H7 (cell line): ENCODE results near the gene WDR33. TPM values are rescaled to one million over a fixed set of nuclear protein-coding genes. Genes with fewer than 3 reads are reported as not detected.
"Not testable (repeated sequence)": the region's sequence is repeated elsewhere in the genome, so short reads cannot be mapped to it uniquely, and the experiment has no call there.

Experiments
- DNase-seq: peaks from one replicate; pipeline ENCODE4 v3.0.0; 2012
- H3K27me3 ChIP-seq: 2 replicates; pipeline ENCODE4 v1.6.0; 2011; ENCODE audit warnings: mild to moderate bottlenecking, low read length; ENCODE audit not compliant: control insufficient read depth, insufficient read depth
- H3K36me3 ChIP-seq: replicated peaks from 2 replicates; pipeline ENCODE4 v1.5.1; 2011; ENCODE audit warnings: low read length; ENCODE audit not compliant: control insufficient read depth, insufficient read depth
- H3K4me3 ChIP-seq: 2 replicates; pipeline ENCODE4 v1.5.1; 2011; ENCODE audit warnings: low read depth, mild to moderate bottlenecking, control low read depth, low read length, moderate library complexity; ENCODE audit not compliant: insufficient read depth
- total RNA-seq: library from RNA; depleted of rRNA; stranded (reverse); fragments of >200 nt; shearing (Covaris generic); gene quantifications from 2 replicates; pipeline ENCODE4 v1.2.3, GENCODE V29; 2014

WDR33 gene
- total RNA-seq, 1 experiment from 2014 or later, result 43.3 TPM

DNA sequence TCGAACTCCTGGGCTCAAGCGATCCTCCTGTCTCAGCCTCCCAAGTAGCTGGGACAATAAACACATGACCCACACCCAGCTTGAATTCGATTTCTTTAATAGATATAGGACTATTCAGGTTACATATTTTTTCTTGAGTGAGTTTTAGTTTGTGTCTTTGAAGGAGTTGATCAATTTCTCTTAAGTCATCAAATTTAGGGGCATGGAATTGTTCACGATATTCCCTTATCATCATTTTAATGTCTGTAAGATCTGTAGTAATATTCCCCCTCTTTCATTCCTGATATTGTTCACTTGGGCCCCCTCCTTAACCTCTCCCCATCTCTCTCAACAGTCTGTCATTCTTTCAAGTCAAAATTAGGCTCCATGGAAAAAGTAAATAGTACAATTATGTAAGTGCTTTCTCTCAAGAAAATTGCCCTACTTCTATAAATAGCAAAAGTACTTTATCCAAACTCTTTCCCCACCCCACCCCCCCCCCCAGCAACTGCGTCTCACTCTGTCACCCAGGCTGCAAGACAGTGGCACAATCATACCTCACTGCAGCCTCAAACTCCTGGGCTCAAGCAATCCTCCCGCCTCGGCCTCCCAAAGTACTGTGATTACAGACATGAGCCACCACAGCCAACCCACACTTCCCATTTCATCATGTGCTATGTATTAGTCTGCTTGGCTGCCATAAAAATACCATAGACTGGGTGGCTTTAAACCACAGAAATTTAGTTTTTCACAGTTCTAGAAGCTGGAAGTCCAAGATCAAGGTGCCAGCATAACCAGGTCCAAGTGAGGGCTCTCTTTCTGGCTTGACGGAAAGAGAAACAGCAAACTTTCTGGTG lies 20.1 kb downstream of the WDR33 start:
- Histone ChIP-seq H3K27me3 (no peaks in the 10 kb centered on the region), H3K4me3 (no peak overlapping the region), H3K36me3 (no peaks in the 10 kb centered on the region)
- no peak for DNase-seq

DNA sequence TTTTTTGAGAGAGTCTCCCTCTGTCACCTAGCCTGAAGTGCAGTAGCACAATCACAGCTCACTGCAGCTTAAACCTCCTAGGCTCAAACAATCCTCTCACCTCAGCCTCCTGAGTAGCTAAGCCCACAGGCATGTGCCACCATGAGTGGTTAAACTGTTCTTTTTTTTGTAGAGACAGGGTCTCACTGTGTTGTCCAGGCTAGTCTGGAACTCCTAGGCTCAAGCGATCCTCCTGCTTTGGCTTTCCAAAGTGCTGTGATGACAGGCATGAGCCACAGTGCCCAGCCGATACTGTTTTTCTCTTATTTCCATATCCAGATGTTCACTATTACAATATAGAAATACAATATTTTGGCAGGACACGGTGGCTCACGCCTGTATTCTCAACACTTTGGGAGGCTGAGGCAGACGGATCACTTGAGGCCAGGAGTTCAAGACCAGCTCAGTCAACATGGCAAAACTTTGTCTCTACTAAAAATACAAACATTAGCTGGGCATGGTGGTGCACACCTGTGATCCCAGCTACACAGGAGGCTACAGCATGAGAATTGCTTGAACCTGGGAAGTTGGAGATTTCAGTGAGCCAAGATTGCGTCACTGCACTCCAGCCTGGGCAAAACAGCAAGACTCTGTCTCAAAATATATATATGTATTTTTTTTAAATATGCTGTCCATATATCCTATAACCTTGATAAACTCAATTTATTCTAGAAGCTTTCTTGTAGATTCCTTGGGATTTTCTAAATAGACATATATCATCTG lies 24.7 kb downstream of the WDR33 start:
- no peak for DNase-seq
- H3K27me3 ChIP-seq, result no peaks in the 10 kb centered on the region
- no peak overlapping the region for H3K4me3 ChIP-seq
- no peaks in the 10 kb centered on the region for H3K36me3 ChIP-seq

DNA sequence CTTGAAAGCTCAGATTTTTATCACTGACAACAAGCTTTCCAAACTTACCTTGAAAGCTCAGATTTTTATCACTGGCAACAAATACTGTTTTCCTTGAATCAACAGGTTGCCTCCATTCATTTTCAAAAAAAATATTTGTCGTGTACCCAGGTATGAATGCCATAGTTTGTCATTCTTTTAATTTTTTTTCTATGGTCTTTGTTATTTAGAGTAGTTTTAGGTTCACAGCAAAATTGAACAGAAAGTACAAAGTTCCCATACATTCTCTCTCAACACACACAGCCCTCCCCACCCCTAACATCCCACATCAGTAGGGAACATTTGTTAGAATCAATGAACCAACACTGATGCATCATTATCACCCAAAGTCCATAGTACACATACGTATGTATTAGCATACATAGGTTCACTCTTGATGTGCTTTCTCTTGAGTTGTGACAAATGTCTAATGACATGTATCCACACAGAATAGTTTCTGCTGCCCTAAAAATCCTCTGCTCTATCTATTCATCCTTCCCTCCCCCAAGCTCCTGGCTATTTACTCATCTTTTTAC lies 25.9 kb downstream of the WDR33 start:
- H3K4me3 ChIP-seq, result no peak overlapping the region
- no peaks in the 10 kb centered on the region; the same call in 1 of the 2 replicates for H3K36me3 ChIP-seq
- H3K27me3 ChIP-seq, result no peaks in the 10 kb centered on the region
- no peak for DNase-seq

DNA sequence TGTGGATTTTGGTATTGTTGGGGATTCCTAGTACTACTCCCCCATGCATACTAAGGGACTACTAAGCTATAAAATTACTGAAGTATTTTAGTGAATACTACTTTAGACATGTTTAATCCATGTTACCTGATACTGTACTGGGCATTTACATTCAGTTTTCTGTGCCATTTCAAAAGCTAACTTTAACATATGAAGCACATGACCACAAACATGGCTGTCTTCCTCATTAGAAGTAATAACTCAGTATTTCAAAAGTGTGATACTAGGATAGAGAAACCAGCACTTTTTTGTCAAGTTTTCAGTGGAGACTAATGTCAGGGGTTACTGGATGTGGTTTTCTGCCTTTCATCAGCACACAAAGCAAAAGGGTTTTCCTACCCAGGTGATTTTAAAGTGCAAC lies 27.9 kb downstream of the WDR33 start:
- no peak for DNase-seq
- H3K4me3 ChIP-seq, result no peak overlapping the region
- H3K36me3 ChIP-seq, result no peaks in the 10 kb centered on the region; the same call in 1 of the 2 replicates
- no peaks in the 10 kb centered on the region for H3K27me3 ChIP-seq

DNA sequence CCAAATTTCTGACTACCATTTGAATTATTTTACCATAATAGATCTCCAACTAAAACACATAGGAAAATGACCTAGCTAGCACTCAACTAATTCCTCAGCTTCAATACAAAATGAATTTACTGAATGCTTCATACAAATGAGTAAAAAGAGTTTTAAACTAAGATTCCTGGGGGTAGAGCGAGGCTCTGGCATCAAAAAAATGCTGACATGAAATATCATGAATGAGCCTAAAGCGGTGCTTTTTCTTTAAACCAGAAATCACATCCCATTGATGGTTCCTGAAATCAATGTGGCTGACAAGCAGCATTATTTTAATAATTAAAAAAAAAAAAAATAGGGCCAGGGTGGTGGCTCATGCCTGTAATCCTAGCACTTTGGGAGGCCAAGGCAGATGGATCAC lies 32.1 kb downstream of the WDR33 start:
- Histone ChIP-seq H3K4me3 (no peak overlapping the region), H3K36me3 (no peaks in the 10 kb centered on the region; the same call in 1 of the 2 replicates), H3K27me3 (no peaks in the 10 kb centered on the region)
- DNase-seq, result no peak

DNA sequence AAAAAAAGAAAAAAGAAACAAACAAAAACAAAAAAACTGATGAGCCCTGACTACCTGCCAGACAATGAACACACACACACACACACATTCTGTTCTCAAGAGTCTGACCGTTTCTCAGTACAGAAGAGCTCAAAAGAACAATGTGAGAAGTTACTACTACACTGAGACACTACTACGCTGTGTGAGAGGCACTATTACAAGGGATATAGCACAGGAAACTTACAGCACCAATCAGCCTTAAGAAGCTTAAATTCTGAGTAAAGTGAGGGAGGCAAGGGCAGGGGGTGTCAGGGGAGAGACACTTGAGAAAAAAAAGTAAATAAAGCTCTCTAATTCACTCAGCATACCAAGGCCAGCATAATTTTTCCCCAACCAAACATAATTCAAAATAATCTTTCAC lies 32.5 kb downstream of the WDR33 start:
- Histone ChIP-seq H3K4me3 (no peak overlapping the region), H3K36me3 (no peaks in the 10 kb centered on the region; the same call in 1 of the 2 replicates), H3K27me3 (no peaks in the 10 kb centered on the region)
- no peak for DNase-seq

DNA sequence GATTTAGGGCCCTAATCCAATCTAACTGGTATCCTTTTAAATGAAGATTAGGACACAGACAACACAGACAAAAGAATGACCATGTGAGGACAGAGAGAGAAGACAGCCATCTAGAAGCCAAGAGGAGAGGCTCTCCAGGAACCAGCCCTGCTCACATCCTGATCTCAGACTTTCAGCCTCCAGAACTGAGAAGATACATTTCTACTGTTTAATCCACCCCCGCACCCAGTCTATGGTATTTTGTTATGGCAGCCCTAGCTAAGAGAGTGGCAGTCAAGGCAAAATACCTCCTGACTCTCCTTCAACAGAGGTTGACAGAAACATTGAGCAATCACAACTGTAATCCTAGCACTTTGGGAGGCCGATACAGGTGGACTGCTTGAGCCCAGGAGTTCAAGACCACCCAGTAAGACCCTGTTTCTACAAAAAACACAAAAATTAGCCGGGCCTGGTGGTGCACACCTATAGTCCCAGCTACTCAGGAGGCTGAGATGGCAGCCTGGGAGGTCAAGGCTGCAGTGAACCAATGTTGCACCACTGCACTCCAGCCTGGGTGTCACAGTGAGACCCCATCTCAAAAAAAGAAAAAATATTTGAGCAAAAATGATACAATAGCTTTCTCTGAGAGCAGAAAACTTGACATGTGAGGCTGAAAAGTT lies 34.7 kb downstream of the WDR33 start:
- Histone ChIP-seq H3K36me3 (no peaks in the 10 kb centered on the region; the same call in none of the 2 replicates), H3K27me3 (no peaks in the 10 kb centered on the region), H3K4me3 (no peak overlapping the region)
- DNase-seq, result no peak

DNA sequence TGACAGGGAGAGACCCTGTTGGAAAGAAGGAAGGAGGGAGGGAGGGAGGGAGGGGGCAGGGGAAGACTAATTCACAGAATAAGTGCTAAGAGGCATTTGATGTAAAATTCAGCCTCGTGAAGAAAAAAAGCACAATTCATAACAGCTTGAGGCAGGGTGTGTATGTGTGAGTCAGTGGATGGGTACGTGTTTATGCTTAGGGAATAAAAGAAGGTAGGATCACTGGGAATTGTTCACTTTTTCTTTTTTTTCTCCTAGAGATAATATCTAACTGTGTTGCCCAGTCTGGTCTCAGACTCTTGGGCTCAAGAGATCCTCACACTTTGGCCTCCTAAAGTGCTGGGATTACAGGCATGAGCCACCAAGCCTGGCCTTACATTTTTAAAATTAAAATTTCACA lies 39.2 kb downstream of the WDR33 start:
- Histone ChIP-seq H3K4me3 (no peak overlapping the region), H3K36me3 (peaks cover 1% of the 10 kb centered on the region), H3K27me3 (no peaks in the 10 kb centered on the region)
- DNase-seq, result no peak

DNA sequence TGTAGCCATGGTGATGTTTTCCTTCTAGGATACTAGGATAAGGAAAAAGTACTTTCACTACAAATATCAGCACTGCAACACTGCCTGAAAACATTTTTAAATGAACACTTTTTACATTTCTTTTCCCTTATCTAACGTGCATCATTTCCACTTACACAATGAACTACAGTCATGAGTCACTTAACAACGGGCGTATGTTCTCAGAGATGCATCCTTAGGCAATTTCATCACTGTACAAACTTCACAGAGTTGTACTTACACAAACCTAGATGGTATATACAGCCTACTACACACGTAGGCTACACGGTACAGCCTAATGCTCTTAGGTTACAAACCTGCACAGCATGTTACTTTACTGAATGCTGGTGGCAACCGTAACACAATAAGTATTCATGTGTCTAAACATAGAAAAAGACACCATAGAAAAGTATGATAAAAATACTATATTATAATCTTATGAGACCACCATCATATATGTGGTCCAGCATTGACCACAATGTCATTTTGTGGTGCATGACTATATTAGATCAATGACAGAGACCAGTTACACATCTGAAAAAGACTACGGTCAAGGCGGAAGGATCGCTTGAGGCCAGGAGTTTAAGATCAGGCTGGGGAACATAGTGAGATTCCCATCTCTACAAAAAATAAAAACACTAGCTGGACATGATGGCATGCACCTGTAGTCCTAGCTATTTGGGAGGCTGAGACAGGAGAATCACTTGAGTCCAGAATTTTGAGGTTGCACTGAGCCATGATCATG lies 39.8 kb downstream of the WDR33 start:
- no peak for DNase-seq
- Histone ChIP-seq H3K27me3 (no peaks in the 10 kb centered on the region), H3K36me3 (peaks cover 1% of the 10 kb centered on the region), H3K4me3 (no peak overlapping the region)

DNA sequence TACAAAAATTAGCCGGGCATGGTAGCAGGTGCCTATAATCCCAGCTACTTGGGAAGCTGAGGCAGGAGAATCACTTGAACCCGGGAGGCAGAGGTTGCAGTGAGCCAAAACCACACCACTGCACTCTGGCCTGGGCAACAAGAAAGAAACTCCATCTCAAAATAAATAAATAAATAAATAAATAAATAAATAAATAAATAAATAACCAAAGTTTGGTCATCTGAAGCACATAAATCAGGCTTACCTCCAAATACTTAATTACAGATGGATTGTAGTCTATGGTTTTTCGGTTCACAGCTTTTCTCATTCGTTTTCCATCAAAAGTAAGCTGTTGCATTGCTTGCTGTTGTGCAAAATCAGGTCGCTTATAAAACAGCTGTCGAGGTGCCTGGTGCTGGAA lies 40.4 kb downstream of the WDR33 start:
- not testable (repeated sequence) for DNase-seq, H3K36me3 ChIP-seq, H3K4me3 ChIP-seq, H3K27me3 ChIP-seq

DNA sequence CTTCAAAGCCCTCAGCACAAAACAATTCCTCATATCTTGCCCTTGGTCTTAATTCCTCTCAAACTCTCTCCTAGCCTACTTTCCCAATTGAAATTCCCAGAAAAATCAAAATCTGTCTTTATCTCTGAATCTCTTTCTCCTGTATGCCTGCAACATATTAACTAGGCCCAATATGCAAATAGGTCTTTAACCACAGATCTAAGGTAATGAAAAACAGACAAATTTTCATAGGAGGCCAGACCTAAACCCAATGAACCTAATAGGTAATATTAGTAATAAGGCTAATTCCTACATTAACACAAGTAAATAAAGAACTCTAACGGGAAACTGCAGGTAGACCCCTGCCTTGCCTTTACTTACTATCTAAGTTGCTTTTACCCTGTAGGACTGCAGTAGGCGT lies 41.4 kb downstream of the WDR33 start:
- Histone ChIP-seq H3K36me3 (peaks cover 5% of the 10 kb centered on the region), H3K4me3 (no peak overlapping the region), H3K27me3 (no peaks in the 10 kb centered on the region)
- DNase-seq, result no peak

DNA sequence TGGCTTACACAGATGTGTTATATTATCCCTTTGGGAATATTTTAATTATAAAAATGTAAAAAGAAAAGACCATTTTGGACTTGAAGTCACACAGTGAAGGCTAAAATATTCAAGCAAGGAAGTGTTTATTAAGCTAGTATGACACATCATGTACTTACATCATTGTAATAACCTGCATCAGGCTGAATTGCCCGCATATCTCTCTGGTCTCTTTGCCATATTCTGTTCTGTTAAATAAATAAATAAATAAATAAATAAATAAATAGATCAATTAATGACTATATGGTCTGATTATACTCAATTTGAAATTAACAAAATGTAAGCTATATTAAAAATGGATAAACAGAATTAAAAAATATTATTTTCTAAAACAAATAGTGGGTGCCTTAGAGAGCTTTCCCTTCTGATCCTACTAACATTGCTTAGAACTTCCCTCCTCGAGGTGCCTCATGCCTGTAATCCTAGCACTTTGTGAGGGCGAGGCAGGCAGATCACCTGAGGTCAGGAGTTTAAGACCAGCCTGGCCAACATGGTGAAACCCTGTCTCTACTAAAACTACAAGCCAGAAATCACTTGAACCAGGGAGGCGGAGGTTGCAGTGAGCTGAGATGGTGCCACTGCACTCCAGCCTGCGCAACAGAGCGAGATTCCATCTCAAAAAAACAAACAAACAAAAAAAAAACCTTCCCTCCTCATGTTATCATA lies 42.0 kb downstream of the WDR33 start:
- peaks cover 6% of the 10 kb centered on the region for H3K36me3 ChIP-seq

DNA sequence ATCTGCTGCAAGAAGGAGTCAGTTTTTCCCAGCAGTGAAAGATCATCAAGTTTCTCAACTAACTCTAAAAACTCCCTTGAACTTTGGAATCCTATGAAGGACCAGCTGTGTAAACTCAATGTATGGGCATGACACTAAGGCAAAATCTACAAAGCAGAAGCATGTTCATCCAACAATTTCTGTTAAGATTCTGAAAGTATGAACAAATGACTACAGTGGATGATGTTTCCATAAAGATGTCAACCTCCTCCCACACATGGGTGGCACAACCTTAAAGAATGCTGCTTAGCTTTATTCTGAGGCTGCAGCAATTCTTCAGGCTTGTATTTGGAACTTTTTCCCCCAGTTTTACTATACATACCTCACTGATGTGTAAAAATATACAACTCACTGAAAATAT lies 47.2 kb downstream of the WDR33 start:
- H3K36me3 ChIP-seq, result peaks cover 18% of the 10 kb centered on the region

More for the DNA sequence above, 42.0 kb downstream of the WDR33 start:
- DNase-seq, result no peak
- Histone ChIP-seq H3K27me3 (no peaks in the 10 kb centered on the region), H3K4me3 (no peak overlapping the region)

More for the DNA sequence above, 47.2 kb downstream of the WDR33 start:
- Histone ChIP-seq H3K27me3 (no peaks in the 10 kb centered on the region), H3K4me3 (no peak overlapping the region)
- no peak for DNase-seq
